CD14-positive monocyte (primary cell): ENCODE data around the gene BCKDHA. TPM values are rescaled to one million over a fixed set of nuclear protein-coding genes. Genes with fewer than 3 reads are reported as not detected.

Experiments
- DNase-seq, 3 donors: peaks; one replicate each; pipeline ENCODE4 v3.0.0-alpha.2; 2011 to 2022
- H2AFZ ChIP-seq: 2 replicates; pipeline ENCODE4 v1.6.0; 2012; ENCODE audit warnings: mild to moderate bottlenecking, low read depth, low read length, inconsistent platforms; ENCODE audit not compliant: insufficient read depth, poor library complexity, severe bottlenecking
- H3K27ac ChIP-seq, 2 donors: 1 replicate in 1 of 2; 2 replicates in 1 of 2; pipeline ENCODE4 v1.5.1; 2012 to 2013; ENCODE audit warnings: low read length in 2 of 2, control low read depth in 1 of 2, inconsistent platforms in 1 of 2, low read depth in 1 of 2, mild to moderate bottlenecking in 1 of 2
- H3K27me3 ChIP-seq, 2 donors: one replicate each; pipeline versions ENCODE4 v1.6.0 to v1.6.1; 2011 to 2013; ENCODE audit warnings: low read length in 2 of 2; ENCODE audit not compliant: control insufficient read depth in 2 of 2, insufficient read depth in 2 of 2
- H3K36me3 ChIP-seq, 2 donors: replicated peaks in 1 of 2; 1 replicate in 1 of 2; 2 replicates in 1 of 2; pipeline versions ENCODE4 v1.5.1 to v1.6.1; 2012 to 2013; ENCODE audit warnings: low read length in 2 of 2, control low read depth in 1 of 2, inconsistent platforms in 1 of 2, mild to moderate bottlenecking in 1 of 2; ENCODE audit not compliant: insufficient read depth in 2 of 2, control insufficient read depth in 1 of 2
- H3K4me1 ChIP-seq, 2 donors: 1 replicate in 1 of 2; 2 replicates in 1 of 2; pipeline versions ENCODE4 v1.5.1 to v1.6.1; 2012 to 2013; ENCODE audit warnings: low read length in 2 of 2, control low read depth in 1 of 2, inconsistent platforms in 1 of 2, mild to moderate bottlenecking in 1 of 2, moderate library complexity in 1 of 2; ENCODE audit not compliant: insufficient read depth in 2 of 2, control insufficient read depth in 1 of 2
- H3K4me2 ChIP-seq: replicated peaks from 2 replicates; pipeline ENCODE3; 2012; ENCODE audit warnings: low read length, moderate library complexity, mild to moderate bottlenecking; ENCODE audit not compliant: poor library complexity, severe bottlenecking; ENCODE audit errors: extremely low read depth
- H3K4me3 ChIP-seq, 3 experiments: fragments of 200-600 bp in 1 of 3; sonication (generic) in 1 of 3; replicated peaks in 1 of 3; 1 replicate in 2 of 3; 2 replicates in 1 of 3; pipeline ENCODE4 v1.5.1; 2011 to 2013; ENCODE audit warnings: low read length in 3 of 3, mild to moderate bottlenecking in 3 of 3, control low read depth in 2 of 3, low read depth in 2 of 3, inconsistent platforms in 1 of 3, moderate library complexity in 1 of 3
- H3K79me2 ChIP-seq: 2 replicates; pipeline ENCODE4 v1.6.0; 2012; ENCODE audit warnings: mild to moderate bottlenecking, control low read depth, inconsistent platforms, low read length, moderate library complexity; ENCODE audit not compliant: insufficient read depth
- H3K9ac ChIP-seq: 2 replicates; pipeline ENCODE4 v1.6.0; 2017; ENCODE audit warnings: low read length, mild to moderate bottlenecking; ENCODE audit not compliant: insufficient read depth, poor library complexity, severe bottlenecking
- H3K9me3 ChIP-seq, 2 donors: replicated peaks in 1 of 2; 1 replicate in 1 of 2; 2 replicates in 1 of 2; pipeline versions ENCODE4 v1.5.1 to v1.6.1; 2012 to 2013; ENCODE audit warnings: low read length in 2 of 2, control low read depth in 1 of 2; ENCODE audit not compliant: control insufficient read depth in 1 of 2, insufficient read depth in 1 of 2
- H4K20me1 ChIP-seq: 2 replicates; pipeline ENCODE4 v1.6.0; 2012; ENCODE audit warnings: mild to moderate bottlenecking, low read length, control low read depth, moderate library complexity; ENCODE audit not compliant: insufficient read depth
- H3K27ac Mint-ChIP-seq, 7 donors: one replicate each; pipeline ENCODE4 v1.8.0; 2020; ENCODE audit warnings: mild to moderate bottlenecking in 7 of 7, mixed read lengths in 7 of 7, moderate library complexity in 6 of 7, inconsistent platforms in 2 of 7
- H3K27me3 Mint-ChIP-seq, 3 donors: one replicate each; pipeline ENCODE4 v1.8.0; 2021 to 2022; ENCODE audit warnings: low read depth in 3 of 3, mild to moderate bottlenecking in 3 of 3, mixed read lengths in 3 of 3, moderate library complexity in 3 of 3, inconsistent platforms in 1 of 3
- H3K36me3 Mint-ChIP-seq, 2 donors: one replicate each; pipeline ENCODE4 v1.8.0; 2020; ENCODE audit warnings: mixed read lengths in 2 of 2, inconsistent platforms in 1 of 2, mild to moderate bottlenecking in 1 of 2
- H3K4me1 Mint-ChIP-seq: one replicate; pipeline ENCODE4 v1.8.0; 2020; ENCODE audit warnings: mild to moderate bottlenecking, mixed read lengths
- H3K4me3 Mint-ChIP-seq, 2 donors: one replicate each; pipeline ENCODE4 v1.8.0; 2020; ENCODE audit warnings: mild to moderate bottlenecking in 2 of 2, mixed read lengths in 2 of 2, moderate library complexity in 1 of 2
- H3K9me3 Mint-ChIP-seq, 7 donors: one replicate each; pipeline ENCODE4 v1.8.0; 2020 to 2022; ENCODE audit warnings: mixed read lengths in 7 of 7, mild to moderate bottlenecking in 6 of 7, moderate library complexity in 6 of 7, inconsistent platforms in 2 of 7
- CTCF ChIP-seq: fragments of 200-600 bp; IDR thresholded peaks from one replicate; pipeline ENCODE4 v1.8.0; 2022; ENCODE audit warnings: antibody characterized with exemption, mild to moderate bottlenecking
- WGBS: methylation state at CpG from one replicate; pipeline ENCODE4 v1.1.5; 2013; ENCODE audit warnings: missing lambda C conversion rate; ENCODE audit not compliant: insufficient coverage; 5-methylcytosine and 5-hydroxymethylcytosine counted together
- intact Hi-C, 2 donors: fragments of 100-400 bp; cut with micrococcal nuclease; formaldehyde crosslinking; loops; one replicate each; pipeline versions ENCODE4 v1.15.0 to v1.15.1; 2023
- polyA plus RNA-seq, 3 donors: library from polyadenylated mRNA; depleted of rRNA in 1 of 3; unstranded in 2 of 3; stranded (reverse) in 1 of 3; fragments of 300-500 nt in 2 of 3; fragments of >200 nt in 1 of 3; fragmentation: Illumina TruSeq in 2 of 3; gene quantifications; 1 replicate in 2 of 3; 2 replicates in 1 of 3; pipeline ENCODE4 v1.2.3, GENCODE V29; 2012 to 2021

The BCKDHA gene
- polyA plus RNA-seq, 3 donors, result 52.4 to 90.1 (median 87.6) TPM

DNA sequence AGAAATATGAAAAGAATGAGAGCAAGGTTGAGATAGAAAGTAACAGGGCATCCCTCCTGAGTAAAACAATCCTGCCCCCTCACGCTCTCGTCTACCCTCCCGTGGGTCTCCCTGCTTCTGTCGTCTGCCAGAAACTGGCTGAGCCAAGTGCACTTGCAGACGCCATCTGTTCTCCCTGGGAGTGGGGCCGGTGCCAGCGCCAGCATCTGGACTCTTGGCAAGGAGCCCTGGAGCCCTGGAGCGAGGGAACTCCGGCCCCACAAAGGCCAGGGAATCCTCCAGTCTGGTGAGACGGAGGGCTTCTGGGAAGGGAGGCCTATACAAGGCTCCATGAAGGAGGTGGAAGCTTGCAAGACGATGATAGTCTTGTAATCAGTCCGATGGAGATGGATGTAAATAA lies 23.6 kb upstream of the BCKDHA start:
- DNase-seq, result no peak
- H4K20me1 ChIP-seq, result no peaks in the 10 kb centered on the region
- peaks cover 0 to 2% (median 0%) of the 10 kb centered on the region in 3 donors for H3K27me3 Mint-ChIP-seq
- no peak overlapping the region for H3K4me2 ChIP-seq
- H3K27ac Mint-ChIP-seq, result peak overlapping the region in 1 of 7 donors; percentile 50
- H3K27me3 ChIP-seq, result no peaks in the 10 kb centered on the region
- peaks cover 37 to 41% of the 10 kb centered on the region in 2 donors for H3K4me1 ChIP-seq
- no peak overlapping the region for H3K4me3 ChIP-seq
- intact Hi-C loops, result loop anchor here in 1 of 2 donors (10.0 kb wide), 1 partner anchor 51 kb away; the partner anchor contains the start of gene B3GNT8
- no peak overlapping the region for H3K4me3 Mint-ChIP-seq
- H3K36me3 Mint-ChIP-seq, result peaks cover 2 to 13% of the 10 kb centered on the region in 2 donors
- no peak overlapping the region for H3K27ac ChIP-seq
- H3K4me1 Mint-ChIP-seq, result peaks cover 37% of the 10 kb centered on the region
- H3K9me3 ChIP-seq, result no peaks in the 10 kb centered on the region
- TF ChIP-seq CTCF, result no peak
- 94% methylated on average over 9 of the region's 12 CpGs for WGBS
- H2AFZ ChIP-seq, result no peak overlapping the region
- H3K9me3 Mint-ChIP-seq, result peaks cover 0 to 2% (median 0%) of the 10 kb centered on the region in 7 donors
- peaks cover 43% of the 10 kb centered on the region for H3K79me2 ChIP-seq
- H3K36me3 ChIP-seq, result no peaks in the 10 kb centered on the region
- no peak overlapping the region for H3K9ac ChIP-seq

DNA sequence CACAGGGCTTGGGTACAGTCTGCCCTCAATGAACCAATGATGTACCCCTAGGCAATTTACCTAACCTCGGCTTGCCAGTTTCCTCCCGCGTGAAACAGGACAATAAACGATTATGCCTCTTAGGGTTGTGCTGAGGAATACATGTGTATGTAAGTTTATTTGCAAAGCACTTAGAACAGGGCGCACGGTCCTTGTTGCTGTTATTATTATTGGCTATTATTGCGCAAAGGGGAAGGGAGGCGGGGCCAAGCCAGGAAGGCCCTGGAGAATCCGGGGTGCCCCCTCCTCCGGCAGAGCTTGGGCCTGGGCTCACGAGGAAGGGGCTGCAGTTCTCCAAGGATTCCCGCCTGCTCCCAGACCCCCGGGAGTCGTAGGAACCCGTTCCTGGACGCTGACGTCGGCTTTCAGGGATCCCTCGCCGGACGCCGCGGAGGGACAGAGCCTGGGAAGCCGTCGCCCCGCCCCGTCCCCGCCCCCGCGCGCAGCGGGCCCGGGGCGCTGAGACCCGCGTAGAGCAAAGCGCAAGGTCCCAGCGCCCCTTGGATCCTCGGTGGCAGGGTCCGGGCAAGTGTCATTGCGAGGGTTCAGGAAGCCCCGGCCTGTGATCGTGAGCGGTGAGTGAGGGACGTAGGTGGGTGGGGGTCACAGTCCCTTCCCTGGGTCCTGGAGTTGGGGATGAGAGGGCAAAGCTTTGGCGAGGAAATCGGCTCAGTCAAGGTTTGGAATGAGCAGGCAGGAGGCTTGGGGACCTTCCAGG lies 21.2 kb upstream of the BCKDHA start, which contains the start of gene TMEM91:
Gene TMEM91, plus strand, starts transcription at position 293 of the 757 bp plus-strand sequence. CDS start 1,777 bp downstream, outside the sequence.
- no peaks in the 10 kb centered on the region for H4K20me1 ChIP-seq
- peak within 1 kb of the TSS; percentile 94 for H2AFZ ChIP-seq
- peak in 2 of 3 donors; percentile 40 to 42 for DNase-seq
- H3K9ac ChIP-seq, result peak within 1 kb of the TSS; percentile 79
- H3K4me1 ChIP-seq, result peaks cover 49 to 53% of the 10 kb centered on the region in 2 donors
- Mint-ChIP-seq H3K4me1 (peaks cover 49% of the 10 kb centered on the region), H3K36me3 (peaks cover 2 to 20% of the 10 kb centered on the region in 2 donors), H3K4me3 (peak within 1 kb of the TSS; percentile 92 to 94), H3K27ac (peak within 1 kb of the TSS; percentile 43 to 93 (median 72)), H3K27me3 (peaks cover 0 to 2% (median 0%) of the 10 kb centered on the region in 3 donors), H3K9me3 (peaks cover 0 to 2% (median 0%) of the 10 kb centered on the region in 7 donors)
- no peaks in the 10 kb centered on the region for H3K9me3 ChIP-seq
- intact Hi-C loops, result loop anchor here in 1 of 2 donors (10.0 kb wide), 1 partner anchor 48 kb away; the partner anchor contains the start of gene B3GNT8
- H3K4me2 ChIP-seq, result peak within 1 kb of the TSS; percentile 88
- H3K27me3 ChIP-seq, result no peaks in the 10 kb centered on the region
- peak within 1 kb of the TSS; percentile 71 to 92 (median 83) for H3K4me3 ChIP-seq
- H3K79me2 ChIP-seq, result peaks cover 34% of the 10 kb centered on the region
- peak within 1 kb of the TSS; percentile 49 to 78 for H3K27ac ChIP-seq
- no peak for TF ChIP-seq CTCF
- 2% methylated on average over 46 of the region's 47 CpGs for WGBS
- peaks cover 0 to under 1% of the 10 kb centered on the region in 2 donors for H3K36me3 ChIP-seq
